ENCODE results near the gene NFKBIZ. TPM values are rescaled to one million over a fixed set of nuclear protein-coding genes. Genes with fewer than 3 reads are reported as not detected.

Gene NFKBIZ
- total and polyA plus RNA-seq, 2 donors (not counting 1 experiment from before 2014, with no cell fraction given) = 14.7 to 38.8 TPM

DNA sequence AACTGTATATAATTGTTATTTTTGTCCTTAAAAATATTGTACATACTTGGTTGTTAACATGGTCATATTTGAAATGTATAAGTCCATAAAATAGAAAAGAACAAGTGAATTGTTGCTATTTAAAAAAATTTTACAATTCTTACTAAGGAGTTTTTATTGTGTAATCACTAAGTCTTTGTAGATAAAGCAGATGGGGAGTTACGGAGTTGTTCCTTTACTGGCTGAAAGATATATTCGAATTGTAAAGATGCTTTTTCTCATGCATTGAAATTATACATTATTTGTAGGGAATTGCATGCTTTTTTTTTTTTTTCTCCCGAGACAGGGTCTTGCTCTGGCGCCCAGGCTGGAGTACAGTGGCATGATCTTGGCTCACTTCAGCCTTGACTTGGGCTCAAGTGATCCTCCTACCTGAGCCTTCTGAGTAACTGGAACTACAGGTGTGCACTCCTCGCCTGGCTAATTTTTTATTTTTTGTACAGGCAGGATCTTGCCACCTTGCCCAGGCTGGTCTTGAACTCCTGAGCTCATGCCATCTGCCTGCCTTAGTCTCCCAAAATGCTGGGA, 10.7 kb downstream of the NFKBIZ start:
- no peak for DNase-seq (ENCODE audit: low read depth in 2 of 2)
- H3K9me3 ChIP-seq (ENCODE audit: control insufficient read depth, insufficient read depth, low read depth, low read length) = no peaks in the 10 kb centered on the region
- H4K20me1 ChIP-seq (ENCODE audit: control insufficient read depth, extremely low read depth, insufficient read depth, low read length) = no peaks in the 10 kb centered on the region
- H3K36me3 ChIP-seq (ENCODE audit: control insufficient read depth, insufficient read depth, low read length) = peaks cover 10% of the 10 kb centered on the region
- no peak overlapping the region for H3K4me2 ChIP-seq (ENCODE audit: extremely low read depth, insufficient read depth, low read length)
- no peak overlapping the region for H3K27ac ChIP-seq (ENCODE audit: insufficient read depth, low read length)
- H3K4me3 ChIP-seq (replicated peaks in 1 of 4; ENCODE audit: control extremely low read depth in 1 of 4, insufficient read depth in 1 of 4, low read depth in 3 of 4, low read length in 4 of 4) = no peak overlapping the region
- no peak overlapping the region for H2AFZ ChIP-seq (ENCODE audit: low read length)
- H3K27me3 ChIP-seq (ENCODE audit: control insufficient read depth, insufficient read depth, low read length) = no peaks in the 10 kb centered on the region
- no peaks in the 10 kb centered on the region for H3K4me1 ChIP-seq (ENCODE audit: control insufficient read depth, extremely low read depth, insufficient read depth, low read length)
- no peak overlapping the region for H3K9ac ChIP-seq (ENCODE audit: insufficient read depth, low read length)
- H3K79me2 ChIP-seq (ENCODE audit: control insufficient read depth, insufficient read depth, low read length) = no peaks in the 10 kb centered on the region
- TF ChIP-seq, protein P1, sequence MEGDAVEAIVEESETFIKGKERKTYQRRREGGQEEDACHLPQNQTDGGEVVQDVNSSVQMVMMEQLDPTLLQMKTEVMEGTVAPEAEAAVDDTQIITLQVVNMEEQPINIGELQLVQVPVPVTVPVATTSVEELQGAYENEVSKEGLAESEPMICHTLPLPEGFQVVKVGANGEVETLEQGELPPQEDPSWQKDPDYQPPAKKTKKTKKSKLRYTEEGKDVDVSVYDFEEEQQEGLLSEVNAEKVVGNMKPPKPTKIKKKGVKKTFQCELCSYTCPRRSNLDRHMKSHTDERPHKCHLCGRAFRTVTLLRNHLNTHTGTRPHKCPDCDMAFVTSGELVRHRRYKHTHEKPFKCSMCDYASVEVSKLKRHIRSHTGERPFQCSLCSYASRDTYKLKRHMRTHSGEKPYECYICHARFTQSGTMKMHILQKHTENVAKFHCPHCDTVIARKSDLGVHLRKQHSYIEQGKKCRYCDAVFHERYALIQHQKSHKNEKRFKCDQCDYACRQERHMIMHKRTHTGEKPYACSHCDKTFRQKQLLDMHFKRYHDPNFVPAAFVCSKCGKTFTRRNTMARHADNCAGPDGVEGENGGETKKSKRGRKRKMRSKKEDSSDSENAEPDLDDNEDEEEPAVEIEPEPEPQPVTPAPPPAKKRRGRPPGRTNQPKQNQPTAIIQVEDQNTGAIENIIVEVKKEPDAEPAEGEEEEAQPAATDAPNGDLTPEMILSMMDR (conservative IDR thresholded peaks at IDR 0.05 in 1 of 2, IDR thresholded peaks at IDR 0.05 in 1 of 2; ENCODE audit: low read depth in 1 of 2, low read length in 2 of 2) = no peak
- no peak for TF ChIP-seq EZH2 (IDR thresholded peaks at IDR 0.05; ENCODE audit: low read length, missing control alignments)

DNA sequence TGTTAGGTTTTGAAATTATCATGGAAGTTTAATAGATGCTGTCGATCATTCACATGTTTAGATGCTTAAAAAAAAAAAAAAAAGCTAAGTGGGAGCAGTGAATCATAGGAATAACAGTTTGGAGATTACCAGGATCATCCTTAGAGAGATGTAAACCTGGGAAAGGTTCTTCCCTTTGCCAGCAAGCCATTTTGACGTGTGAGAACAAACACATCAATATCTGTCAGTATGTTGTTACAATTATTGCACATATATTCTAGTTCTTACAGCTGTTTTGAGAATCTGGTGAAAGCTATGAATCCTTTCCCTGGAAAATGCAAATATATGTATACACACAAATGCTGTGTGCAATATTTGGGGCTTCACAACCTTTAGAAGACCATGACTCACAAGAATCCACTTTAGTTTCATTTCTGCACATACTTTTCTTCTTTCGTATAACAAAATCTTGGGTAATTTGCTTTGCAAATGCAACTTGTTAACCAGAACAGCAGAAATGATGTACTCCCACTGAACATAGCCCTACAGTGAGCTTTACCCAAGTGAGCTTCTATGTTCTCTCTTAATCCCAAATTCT, 12.0 kb downstream of the NFKBIZ start:
- DNase-seq (ENCODE audit: low read depth in 2 of 2) = no peak
- Histone ChIP-seq H3K79me2 (ENCODE audit: control insufficient read depth, insufficient read depth, low read length) (no peaks in the 10 kb centered on the region), H4K20me1 (ENCODE audit: control insufficient read depth, extremely low read depth, insufficient read depth, low read length) (no peaks in the 10 kb centered on the region), H3K36me3 (ENCODE audit: control insufficient read depth, insufficient read depth, low read length) (peaks cover 6% of the 10 kb centered on the region), H3K9me3 (ENCODE audit: control insufficient read depth, insufficient read depth, low read depth, low read length) (no peaks in the 10 kb centered on the region), H3K27me3 (ENCODE audit: control insufficient read depth, insufficient read depth, low read length) (no peaks in the 10 kb centered on the region), H2AFZ (ENCODE audit: low read length) (no peak overlapping the region), H3K4me1 (ENCODE audit: control insufficient read depth, extremely low read depth, insufficient read depth, low read length) (peaks cover 2% of the 10 kb centered on the region), H3K4me3 (replicated peaks in 1 of 4; ENCODE audit: control extremely low read depth in 1 of 4, insufficient read depth in 1 of 4, low read depth in 3 of 4, low read length in 4 of 4) (no peak overlapping the region), H3K9ac (ENCODE audit: insufficient read depth, low read length) (no peak overlapping the region), H3K4me2 (ENCODE audit: extremely low read depth, insufficient read depth, low read length) (no peak overlapping the region), H3K27ac (ENCODE audit: insufficient read depth, low read length) (no peak overlapping the region)
- TF ChIP-seq EZH2 (IDR thresholded peaks at IDR 0.05; ENCODE audit: low read length, missing control alignments) = no peak
- TF ChIP-seq, protein P1 (conservative IDR thresholded peaks at IDR 0.05 in 1 of 2, IDR thresholded peaks at IDR 0.05 in 1 of 2; ENCODE audit: low read depth in 1 of 2, low read length in 2 of 2) = no peak

DNA sequence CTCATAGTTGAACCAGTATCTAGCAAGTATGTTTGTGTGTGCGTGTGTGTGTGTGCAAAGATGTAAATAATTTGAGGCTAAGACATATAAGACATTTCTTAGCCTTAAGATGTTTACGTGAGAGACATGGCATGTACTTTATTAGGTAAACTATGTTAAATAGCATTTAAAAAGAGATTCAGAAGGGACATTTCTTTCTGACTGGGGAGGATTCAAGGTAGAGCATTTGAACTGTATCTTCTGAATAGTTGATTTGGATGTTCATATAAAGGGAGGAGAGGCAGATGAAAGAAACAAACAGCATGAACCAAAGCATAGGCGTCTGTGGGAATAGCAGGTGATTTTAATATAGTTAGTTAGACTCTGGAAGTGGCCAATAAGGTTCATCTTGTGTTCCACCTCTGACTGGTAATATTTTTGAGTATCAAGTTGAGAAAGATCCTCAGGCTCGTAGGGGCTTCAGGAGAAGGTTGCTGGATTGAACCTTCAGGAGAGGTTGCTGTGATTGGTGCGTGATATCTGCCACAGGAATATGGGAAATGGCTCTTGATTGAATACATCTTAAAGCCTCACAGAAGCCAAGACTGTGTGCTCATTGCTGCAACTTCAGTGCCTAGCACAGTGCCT, 12.6 kb downstream of the NFKBIZ start:
- H3K36me3 ChIP-seq (ENCODE audit: control insufficient read depth, insufficient read depth, low read length) = peaks cover 6% of the 10 kb centered on the region
- H3K4me2 ChIP-seq (ENCODE audit: extremely low read depth, insufficient read depth, low read length) = no peak overlapping the region
- no peak overlapping the region for H2AFZ ChIP-seq (ENCODE audit: low read length)
- H3K4me3 ChIP-seq (replicated peaks in 1 of 4; ENCODE audit: control extremely low read depth in 1 of 4, insufficient read depth in 1 of 4, low read depth in 3 of 4, low read length in 4 of 4) = no peak overlapping the region
- no peak for DNase-seq (ENCODE audit: low read depth in 2 of 2)
- no peaks in the 10 kb centered on the region for H3K79me2 ChIP-seq (ENCODE audit: control insufficient read depth, insufficient read depth, low read length)
- H4K20me1 ChIP-seq (ENCODE audit: control insufficient read depth, extremely low read depth, insufficient read depth, low read length) = no peaks in the 10 kb centered on the region
- H3K27ac ChIP-seq (ENCODE audit: insufficient read depth, low read length) = no peak overlapping the region
- H3K9me3 ChIP-seq (ENCODE audit: control insufficient read depth, insufficient read depth, low read depth, low read length) = no peaks in the 10 kb centered on the region
- H3K9ac ChIP-seq (ENCODE audit: insufficient read depth, low read length) = no peak overlapping the region
- H3K27me3 ChIP-seq (ENCODE audit: control insufficient read depth, insufficient read depth, low read length) = no peaks in the 10 kb centered on the region
- TF ChIP-seq, protein P1 (conservative IDR thresholded peaks at IDR 0.05 in 1 of 2, IDR thresholded peaks at IDR 0.05 in 1 of 2; ENCODE audit: low read depth in 1 of 2, low read length in 2 of 2) = no peak
- TF ChIP-seq EZH2 (IDR thresholded peaks at IDR 0.05; ENCODE audit: low read length, missing control alignments) = no peak
- H3K4me1 ChIP-seq (ENCODE audit: control insufficient read depth, extremely low read depth, insufficient read depth, low read length) = peaks cover 2% of the 10 kb centered on the region
